HFF-Myc (cell line): ENCODE measurements around the gene TTC9C.

Experiments used
- DNase-seq: peaks from one replicate; pipeline ENCODE4 v3.0.0-alpha.2; 2011; ENCODE audit warnings: low read depth; ENCODE audit errors: extremely low read depth
- H3K4me3 ChIP-seq: replicated peaks from 2 replicates; pipeline ENCODE4 v1.5.1; 2011; ENCODE audit warnings: low read depth, mild to moderate bottlenecking, control low read depth, low read length
- TF ChIP-seq, protein P1 (sequence below): IDR thresholded peaks from 2 replicates; pipeline ENCODE4 v1.5.1; 2012; ENCODE audit warnings: mild to moderate bottlenecking, low read depth, low read length, control low read depth; ENCODE audit errors: missing control alignments

TTC9C gene

DNA sequence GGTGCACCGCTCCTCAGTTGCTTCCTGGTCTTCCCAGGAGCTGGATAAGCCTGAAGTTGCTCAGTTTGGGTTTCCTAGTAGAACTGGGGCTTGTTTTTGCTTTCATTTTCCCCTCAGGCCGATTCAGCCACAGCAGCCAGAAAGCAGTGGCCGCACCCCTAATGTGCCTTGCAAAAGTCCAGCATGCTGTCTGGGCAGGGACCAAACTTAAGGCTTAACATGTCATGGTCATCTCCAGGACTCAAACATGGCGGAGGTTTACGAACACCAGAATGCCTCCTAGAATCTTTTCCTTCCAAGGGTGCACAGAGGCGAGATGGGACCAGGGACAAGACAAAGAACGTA is 18.3 kb upstream of the TTC9C start:
- peak overlapping the region; percentile 46 for H3K4me3 ChIP-seq
- no peak for DNase-seq
- TF ChIP-seq, protein P1, sequence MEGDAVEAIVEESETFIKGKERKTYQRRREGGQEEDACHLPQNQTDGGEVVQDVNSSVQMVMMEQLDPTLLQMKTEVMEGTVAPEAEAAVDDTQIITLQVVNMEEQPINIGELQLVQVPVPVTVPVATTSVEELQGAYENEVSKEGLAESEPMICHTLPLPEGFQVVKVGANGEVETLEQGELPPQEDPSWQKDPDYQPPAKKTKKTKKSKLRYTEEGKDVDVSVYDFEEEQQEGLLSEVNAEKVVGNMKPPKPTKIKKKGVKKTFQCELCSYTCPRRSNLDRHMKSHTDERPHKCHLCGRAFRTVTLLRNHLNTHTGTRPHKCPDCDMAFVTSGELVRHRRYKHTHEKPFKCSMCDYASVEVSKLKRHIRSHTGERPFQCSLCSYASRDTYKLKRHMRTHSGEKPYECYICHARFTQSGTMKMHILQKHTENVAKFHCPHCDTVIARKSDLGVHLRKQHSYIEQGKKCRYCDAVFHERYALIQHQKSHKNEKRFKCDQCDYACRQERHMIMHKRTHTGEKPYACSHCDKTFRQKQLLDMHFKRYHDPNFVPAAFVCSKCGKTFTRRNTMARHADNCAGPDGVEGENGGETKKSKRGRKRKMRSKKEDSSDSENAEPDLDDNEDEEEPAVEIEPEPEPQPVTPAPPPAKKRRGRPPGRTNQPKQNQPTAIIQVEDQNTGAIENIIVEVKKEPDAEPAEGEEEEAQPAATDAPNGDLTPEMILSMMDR, result no peak

DNA sequence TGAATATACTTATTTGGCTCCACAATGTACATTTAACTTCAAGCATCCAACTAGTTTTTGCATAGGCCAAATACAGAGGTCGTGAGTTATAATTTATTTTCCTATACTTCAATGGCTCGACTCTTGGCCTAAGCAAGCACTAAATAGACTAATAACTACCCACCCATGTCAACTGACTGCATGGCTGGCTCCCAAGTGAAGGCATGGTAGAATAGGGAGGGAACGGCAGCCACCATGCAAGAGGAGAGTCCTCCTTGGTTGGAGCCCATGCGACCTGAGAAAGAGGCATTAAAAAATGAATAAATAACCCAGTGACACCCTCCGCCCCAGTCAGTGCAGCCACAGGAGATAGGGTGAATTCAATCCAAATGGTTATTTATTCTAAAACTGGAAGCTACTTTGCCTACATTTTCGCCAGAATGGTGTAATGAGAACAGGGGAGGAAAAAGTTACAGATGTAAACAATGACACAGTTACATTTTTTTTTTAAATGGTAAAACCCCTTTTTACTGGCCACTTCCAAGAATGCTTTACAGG is 15.9 kb upstream of the TTC9C start:
- no peak for DNase-seq
- TF ChIP-seq, protein P1, result no peak
- H3K4me3 ChIP-seq, result no peak overlapping the region

DNA sequence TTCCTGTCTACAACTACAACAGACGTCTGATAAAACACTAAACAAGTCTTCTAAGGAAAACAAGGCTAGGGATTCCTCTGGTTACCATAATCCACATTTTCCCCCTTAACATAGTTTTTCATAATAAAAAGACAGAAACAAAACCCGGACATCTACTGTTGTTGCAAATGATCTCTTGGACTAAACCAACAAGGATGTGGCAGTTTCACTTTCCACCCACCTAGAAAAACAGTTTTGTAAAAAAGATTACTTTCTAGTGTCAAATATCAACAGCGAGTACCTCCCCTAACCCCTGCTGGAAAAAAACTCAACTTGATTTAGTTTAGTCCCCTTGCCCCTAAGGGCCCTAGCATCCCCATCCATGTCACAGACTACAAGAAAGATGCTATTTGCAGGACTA is 15.4 kb upstream of the TTC9C start:
- TF ChIP-seq, protein P1, result no peak
- DNase-seq, result no peak
- no peak overlapping the region for H3K4me3 ChIP-seq

DNA sequence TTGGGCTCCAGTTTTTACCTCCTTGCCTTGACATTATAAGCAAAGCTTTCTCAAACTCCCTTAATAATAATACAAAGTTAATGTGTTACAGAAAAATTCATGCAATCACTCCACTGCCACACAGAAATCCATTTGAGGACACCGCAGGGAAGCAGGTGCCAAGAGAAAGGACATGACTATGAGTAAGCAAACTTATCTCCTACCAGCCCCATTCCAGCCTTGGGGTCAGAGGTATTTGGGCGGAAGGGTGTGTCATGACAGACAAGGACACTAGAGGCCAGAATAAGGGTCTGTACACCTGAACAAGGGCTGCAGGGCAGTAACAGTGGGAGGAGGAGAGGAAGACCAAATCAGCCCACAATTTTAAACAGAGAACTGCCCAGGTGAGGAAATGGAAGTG is 14.9 kb upstream of the TTC9C start:
- DNase-seq, result no peak

DNA sequence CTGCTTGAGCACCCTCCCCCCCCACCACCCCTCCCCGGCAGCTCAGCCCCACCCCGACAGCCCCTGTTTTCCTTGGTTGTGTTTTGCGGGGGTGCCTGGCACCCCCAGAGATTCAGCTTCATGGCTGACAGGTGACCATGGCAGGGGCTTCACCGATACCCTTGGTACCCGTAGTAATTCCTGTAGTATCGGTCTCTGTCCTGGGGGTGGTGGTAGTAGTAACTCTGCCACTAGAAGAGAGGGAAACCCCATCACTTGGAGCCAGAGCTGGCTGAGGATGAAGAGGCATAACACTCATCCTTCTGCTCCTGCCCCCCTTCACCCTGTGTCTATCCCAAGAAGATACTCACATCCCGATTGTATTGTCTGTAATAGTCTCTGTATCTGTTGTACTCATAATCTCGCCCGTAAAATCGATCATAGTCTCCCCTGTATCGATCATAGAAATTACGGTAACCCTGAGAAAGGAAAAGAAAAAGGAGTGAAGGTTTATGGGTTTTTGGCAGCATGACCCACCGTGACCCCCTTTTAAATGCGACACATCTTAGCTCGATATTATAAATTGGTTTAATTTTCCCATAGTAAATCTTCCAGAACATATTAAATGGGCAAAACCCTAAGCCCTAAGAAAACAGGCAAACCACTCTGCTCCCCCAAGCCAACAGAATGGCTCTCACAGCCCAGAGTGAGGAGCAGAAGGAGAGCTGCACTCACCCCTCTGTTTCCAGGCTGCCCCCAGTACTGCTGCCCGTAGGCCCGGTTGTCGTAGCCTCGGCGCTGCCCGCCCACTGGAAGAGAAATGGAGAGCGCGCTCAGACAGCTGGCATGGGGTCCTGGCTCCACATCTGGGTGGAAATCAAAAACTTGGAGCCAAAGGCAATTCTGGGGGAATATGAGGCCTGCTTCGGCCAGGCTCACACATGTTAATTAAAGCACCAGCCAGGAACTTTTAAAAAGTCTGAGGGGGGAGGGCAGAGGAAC is 12.8 kb upstream of the TTC9C start:
- TF ChIP-seq, protein P1, result no peak
- DNase-seq, result no peak
- no peak overlapping the region for H3K4me3 ChIP-seq

More for the DNA sequence above, 14.9 kb upstream of the TTC9C start:
- TF ChIP-seq, protein P1, result no peak
- H3K4me3 ChIP-seq, result no peak overlapping the region

DNA sequence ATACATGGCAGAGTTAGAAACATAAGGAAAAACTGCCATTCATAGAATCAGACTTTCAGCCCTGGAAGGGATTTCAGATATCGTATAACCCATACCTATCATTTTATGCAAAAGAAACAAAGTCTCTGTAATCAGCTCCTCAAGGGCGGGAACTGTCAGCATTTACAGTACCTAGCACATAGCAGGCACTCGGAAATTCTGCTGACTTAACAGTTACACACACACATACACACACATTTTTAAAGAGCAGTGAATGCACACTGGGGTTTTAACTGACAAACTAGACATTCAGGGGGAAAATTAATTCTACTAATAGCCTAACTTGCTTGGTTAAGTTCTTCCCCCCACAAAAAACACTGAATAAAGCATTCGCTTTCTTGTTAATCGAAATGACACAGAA is 12.1 kb upstream of the TTC9C start:
- DNase-seq, result no peak
- TF ChIP-seq, protein P1, result no peak
- no peak overlapping the region for H3K4me3 ChIP-seq
